Measurements from ENCODE around the gene TRIM71.
"Not testable (repeated sequence)": the region's sequence is repeated elsewhere in the genome, so short reads cannot be mapped to it uniquely, and the experiment has no call there.

Gene TRIM71

GRCh38 chr3:32842531-32842931, 24.7 kb downstream of the TRIM71 start:
- DNase-seq (ENCODE audit: low read depth in 3 of 3, low spot score in 1 of 3), result no peak

DNA sequence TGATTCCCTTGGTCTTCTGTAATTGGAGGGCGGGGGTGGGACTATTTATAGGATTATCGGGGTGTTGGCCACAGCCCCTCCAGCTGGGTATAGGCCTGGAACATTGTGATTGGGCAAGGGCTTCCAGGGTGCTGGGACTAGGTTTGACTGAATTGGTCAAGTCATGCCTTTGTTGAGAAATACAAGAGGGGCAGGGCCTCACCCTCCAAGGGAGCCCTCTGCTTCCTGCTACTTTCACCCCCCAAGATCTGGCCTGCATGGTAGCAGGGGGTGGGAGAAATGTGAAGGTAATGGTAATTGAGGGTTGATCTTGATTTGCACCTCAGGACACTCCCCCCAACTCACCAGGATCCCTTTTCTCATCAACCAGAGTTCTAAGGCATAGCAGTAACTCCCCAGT, 25.2 kb downstream of the TRIM71 start:
- DNase-seq (ENCODE audit: low read depth in 3 of 3, low spot score in 1 of 3), result no peak

DNA sequence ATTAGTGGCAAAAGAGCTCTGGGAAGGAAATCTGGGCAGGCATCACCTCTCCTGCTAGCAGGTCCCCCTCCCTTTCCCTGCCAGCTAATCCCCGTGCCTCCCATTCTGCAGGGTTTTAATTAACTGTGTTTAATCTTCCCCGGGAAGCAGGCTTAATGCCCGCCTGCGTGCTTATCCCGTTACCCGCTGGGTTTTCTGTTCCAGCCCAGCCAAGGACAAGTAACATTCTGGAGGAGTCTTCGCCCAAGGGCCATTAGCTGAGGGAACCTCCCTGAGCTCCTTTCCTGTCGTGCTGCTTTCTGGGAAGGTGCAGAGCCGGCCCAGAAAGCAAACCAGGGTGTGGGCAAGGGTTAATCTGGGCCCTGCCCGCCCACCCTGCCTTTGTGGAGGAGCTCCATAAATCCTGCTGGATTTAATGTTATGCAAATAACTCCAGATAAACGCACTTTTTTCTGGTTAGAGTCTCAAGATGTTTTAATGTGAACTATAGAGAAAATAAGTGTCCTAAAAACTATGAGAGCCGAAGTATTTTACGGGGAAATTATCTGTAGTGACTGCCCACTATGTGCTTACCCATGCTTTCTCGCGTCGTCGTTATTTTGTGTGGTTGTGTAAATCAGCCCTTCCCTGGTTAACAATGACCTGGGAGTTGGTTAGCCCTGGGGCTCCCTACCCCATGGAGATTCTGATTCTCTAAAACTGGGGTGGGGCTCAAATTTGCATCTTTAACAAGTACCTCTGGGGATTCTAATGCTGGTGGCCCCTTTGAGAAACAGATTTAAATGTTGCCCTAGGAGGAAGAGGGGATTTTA, 25.9 kb downstream of the TRIM71 start:
- DNase-seq (ENCODE audit: low read depth in 3 of 3, low spot score in 1 of 3), result no peak

DNA sequence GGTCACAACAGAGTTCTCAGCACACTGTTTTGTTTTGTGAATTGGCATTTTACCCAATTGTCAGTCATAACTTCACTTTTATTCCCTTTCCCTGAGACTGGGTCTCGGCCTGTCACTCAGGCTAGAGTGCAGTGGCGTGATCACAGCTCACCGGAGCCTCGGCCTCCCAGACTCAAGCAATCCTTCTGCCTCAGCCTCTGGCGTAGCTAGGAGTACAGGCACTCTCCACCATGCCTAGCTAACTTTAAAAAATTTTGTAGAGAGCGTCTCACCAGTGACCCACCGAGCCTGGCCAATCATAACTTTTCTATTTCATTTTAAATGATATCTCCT, 26.5 kb downstream of the TRIM71 start:
- DNase-seq (ENCODE audit: low read depth in 3 of 3, low spot score in 1 of 3), result no peak

DNA sequence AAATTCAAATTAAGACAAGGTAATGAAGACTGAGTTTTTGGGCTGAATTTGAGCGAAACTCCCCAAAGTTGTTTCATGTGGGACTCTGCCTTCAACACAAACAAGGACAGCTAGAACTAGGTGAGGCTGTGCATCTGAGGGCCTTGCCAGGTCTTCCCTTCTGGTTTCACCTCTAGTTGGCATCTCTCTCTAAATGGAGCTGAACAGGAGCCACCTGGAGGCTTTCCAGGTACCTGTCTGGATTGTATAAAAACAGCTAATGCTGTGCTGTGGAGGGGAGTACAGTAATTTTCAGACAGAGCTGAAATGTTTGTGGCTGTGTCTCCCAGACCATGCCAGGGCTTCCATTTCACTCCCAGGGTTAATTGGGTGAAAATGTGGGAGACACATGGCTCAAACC, 27.1 kb downstream of the TRIM71 start:
- DNase-seq (ENCODE audit: low read depth in 3 of 3, low spot score in 1 of 3), result no peak

DNA sequence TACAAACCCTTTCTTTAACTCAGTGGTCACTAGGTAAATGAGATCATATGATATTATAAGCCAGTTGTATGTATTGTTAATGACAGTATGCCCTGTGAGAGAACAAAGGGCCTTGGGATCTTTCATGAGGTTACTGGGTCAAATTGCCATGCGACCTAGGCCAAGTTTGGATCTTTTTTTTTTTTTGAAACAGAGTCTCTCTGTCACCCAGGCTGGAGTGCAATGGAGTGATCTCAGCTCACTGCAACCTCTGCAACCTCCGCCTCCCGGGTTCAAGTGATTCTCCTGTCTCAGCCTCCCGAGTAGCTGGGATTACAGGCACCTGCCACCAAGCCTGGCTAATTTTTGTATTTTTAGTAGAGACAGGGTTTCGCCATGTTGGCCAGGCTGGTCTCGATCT, 27.7 kb downstream of the TRIM71 start:
- not testable (repeated sequence) for DNase-seq (ENCODE audit: low read depth in 3 of 3, low spot score in 1 of 3)

DNA sequence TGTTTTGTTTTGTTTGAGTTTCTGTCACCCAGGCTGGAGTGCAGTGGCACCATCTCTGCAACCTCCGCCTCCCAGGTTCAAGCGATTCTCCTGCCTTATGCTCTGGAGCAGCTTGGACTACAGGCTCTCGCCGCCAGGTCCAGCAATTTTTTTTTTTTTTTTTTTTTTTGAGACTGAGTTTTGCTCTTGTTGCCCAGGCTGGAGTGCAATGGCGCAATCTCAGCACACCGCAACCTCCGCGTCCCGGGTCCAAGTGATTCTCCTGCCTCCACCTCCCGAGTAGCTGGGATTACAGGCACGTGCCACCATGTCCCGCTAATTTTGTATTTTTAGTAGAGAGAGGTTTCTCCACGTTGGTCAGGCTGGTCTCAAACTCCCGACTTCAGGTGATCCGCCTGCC, 29.2 kb downstream of the TRIM71 start:
- DNase-seq (ENCODE audit: low read depth in 3 of 3, low spot score in 1 of 3), result not testable (repeated sequence)

- DNase-seq (ENCODE audit: low read depth in 3 of 3, low spot score in 1 of 3), result no peak
These were observed 29.7 kb downstream of the TRIM71 start for GRCh38 chr3:32847528-32847927.

- DNase-seq (ENCODE audit: low read depth in 3 of 3, low spot score in 1 of 3), result no peak
These were observed 30.4 kb downstream of the TRIM71 start for GRCh38 chr3:32848215-32848614.

DNA sequence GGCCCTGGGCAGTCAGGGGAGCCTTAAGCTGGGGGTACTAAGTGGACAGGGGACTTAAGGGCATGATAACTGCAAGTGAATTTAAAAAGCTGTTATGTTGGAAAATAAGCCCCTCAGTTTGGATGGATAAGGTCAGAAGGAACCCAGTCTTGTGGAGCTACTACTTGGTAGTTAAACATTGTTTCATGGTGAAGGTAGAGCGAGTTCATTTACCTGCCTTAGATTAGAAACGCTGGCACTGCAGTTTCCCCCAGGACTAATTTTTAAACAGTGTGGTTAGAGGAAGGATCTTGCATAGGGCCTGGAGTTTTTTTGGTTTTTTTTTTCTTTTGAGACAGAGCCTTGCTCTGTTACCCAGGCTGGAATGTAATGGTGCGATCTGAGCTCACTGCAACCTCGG, 31.2 kb downstream of the TRIM71 start:
- no peak for DNase-seq (ENCODE audit: low read depth in 3 of 3, low spot score in 1 of 3)

DNA sequence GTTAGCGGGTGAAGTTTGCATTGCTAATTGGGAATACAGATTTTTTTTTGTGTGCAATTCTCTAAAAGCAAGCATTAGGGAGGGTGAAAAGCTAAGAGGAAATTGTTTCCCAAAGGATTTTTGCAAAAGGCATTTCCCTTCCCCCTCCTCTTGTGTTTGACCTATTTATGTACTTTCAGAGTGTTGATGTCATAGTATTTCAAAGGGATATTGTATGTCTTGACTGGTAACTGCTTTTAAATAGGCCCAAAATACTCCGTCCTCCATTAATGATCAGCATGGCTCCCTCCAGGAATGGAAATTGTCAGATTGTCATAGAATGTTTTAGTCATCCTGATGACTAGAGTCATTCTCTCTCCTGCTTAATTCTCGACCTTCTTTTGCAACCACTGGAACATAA, 32.4 kb downstream of the TRIM71 start:
- no peak for DNase-seq (ENCODE audit: low read depth in 3 of 3, low spot score in 1 of 3)

DNA sequence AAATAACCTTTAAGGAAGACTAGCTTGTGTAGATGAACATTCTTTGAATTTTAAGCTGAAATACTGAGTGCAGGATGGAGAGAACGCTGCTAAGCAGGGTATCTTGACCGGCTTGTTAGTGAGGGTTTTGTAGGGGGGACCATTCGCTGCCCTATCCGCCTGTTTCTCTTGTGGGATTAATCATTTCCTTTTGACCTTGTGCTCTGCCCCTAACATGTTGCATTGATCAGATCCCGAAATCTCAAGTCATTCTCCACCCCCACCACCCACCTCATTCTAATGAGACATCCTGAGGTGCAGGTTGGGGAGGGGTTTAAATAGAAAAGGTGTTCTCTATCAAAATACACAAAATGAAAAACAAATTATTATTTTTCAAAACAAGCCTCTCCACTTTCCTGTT, 32.8 kb downstream of the TRIM71 start:
- no peak for DNase-seq (ENCODE audit: low read depth in 3 of 3, low spot score in 1 of 3)

- DNase-seq (ENCODE audit: low read depth in 3 of 3, low spot score in 1 of 3), result no peak
These were observed 34.3 kb downstream of the TRIM71 start for GRCh38 chr3:32852146-32852545.

DNA sequence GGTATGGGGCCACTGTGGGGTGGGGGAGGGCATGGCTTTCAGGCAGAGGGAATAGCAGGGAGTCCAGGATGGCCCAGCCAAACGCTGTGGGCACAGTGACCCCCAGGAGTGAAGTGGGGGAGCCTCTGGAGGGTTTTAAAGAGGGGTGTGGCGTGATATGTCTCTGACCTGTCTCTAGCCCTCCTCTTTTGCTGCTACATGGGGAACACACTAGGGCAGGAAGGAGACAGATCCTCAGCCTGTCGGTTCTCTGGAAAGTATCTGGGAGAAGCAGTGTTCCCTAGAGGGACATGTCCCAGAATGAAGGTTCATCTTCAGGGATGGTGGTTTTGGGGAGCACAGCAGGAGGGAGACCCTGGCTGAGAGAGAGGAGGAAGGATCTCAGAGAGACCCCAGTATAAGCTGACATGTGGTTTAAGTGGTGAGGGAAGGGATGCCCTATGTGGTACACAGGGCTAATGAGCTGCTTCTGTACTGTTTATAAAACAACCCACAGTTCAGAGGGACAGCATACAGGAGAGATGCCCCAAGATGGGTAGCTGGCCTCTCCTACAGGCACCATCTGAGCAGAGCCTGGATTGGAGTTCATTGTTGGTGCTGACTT, 37.7 kb downstream of the TRIM71 start:
- DNase-seq (ENCODE audit: low read depth in 3 of 3, low spot score in 1 of 3), result no peak

DNA sequence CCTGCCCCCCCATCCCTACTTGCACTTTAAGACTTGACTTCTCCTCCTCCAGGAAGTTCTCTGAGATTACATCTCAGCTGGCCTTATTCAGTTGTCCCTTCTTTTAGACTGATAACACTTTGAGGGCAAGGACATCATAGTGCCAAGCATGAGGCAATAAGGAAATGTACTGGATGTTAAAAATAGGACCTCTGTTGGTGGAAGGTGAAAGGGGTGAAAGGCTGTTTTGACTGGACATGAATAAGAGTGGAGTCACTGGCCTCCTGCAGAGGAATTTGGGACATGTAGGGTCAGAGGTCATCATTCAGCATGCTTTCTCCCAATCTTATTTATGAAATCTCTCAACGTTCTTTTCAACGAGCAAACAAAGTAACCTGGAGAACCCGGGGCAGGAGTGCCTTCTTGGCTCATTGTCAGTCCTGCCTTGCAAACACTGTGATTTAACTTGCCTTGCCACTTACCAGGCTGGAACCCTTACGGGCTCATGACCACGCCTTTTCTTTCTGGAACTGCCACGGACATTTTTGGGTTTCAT, 38.6 kb downstream of the TRIM71 start:
- no peak for DNase-seq (ENCODE audit: low read depth in 3 of 3, low spot score in 1 of 3)

DNA sequence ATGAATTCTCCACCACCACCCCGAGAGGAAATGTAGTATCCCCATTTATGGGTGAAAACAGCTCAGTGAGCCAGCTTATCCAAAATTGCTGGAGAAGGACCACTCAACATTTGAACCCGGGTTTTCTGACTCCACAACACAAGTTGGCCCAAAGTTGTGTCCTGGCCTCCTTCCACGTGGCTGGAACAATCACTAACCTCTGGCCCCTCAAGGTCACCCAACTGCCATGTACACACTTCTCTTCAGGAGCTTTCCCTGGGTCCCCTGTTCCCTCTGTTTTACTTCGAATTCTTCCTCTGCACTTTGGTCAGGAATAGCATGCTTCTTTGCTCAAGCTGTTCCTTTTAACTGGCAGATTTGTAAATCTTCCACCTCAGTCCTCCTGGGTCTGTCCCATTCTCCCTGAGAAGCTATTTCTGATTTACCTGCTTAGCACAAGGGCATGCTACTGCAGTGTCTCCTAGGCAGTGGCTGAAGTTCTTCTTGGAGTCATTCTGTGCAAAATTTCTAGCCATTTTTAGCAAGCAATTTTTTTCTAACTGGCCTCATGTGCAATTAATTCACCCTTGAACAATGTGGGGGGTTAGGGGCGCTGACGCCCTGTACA, 39.2 kb downstream of the TRIM71 start:
- no peak for DNase-seq (ENCODE audit: low read depth in 3 of 3, low spot score in 1 of 3)

GRCh38 chr3:32857921-32858320, 40.1 kb downstream of the TRIM71 start:
- DNase-seq (ENCODE audit: low read depth in 3 of 3, low spot score in 1 of 3), result no peak

DNA sequence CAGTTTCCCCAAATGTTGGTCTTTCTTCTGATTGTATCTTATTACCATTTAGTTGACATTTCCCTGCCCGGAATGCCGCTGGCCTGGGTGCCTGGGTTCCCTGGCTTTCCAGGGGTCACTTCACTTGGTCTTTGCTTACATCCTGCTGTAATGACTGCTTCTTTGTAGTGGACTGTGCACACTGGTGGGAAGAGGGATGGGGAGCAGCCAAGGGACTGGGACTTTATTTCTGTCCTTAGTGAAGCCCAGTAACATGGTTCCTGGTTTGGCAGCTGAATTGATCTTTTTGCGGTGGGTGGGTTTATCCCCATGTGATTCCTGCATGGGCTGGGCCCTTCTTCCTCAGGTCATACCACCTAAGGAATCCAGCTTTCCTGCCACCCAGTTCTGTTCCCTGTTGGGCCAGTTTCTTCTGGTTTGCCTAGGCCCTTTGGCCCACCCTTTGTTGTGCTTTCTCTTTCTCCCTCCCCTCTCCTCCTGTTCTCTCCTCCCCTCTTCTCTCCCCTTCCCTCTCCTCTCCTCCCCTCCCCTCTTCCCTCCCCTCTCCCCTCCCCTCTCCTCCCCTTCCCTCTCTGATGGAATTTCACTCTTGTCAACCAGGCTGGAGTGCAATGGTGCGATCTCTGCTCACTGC, 41.9 kb downstream of the TRIM71 start:
- DNase-seq (ENCODE audit: low read depth in 3 of 3, low spot score in 1 of 3), result no peak

DNA sequence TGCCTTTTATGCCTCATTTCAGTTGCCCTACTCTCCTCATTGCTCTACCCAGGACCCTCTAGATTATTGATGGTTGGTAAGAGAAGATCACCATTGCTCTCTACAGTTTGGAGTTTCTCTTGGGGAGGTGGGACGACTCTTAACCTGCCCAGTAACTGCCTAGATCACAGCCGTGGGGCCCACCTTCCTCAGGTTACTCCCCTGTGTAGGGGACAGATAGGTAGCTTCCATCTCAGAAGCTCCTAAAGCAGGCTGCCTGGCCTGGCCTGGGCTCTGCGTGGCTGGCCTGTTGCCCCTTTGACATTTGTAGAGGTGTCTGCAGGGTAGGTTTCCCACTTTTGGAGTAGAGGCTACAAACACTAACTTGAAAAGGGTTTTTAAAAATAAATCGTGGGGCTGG, 42.7 kb downstream of the TRIM71 start:
- no peak for DNase-seq (ENCODE audit: low read depth in 3 of 3, low spot score in 1 of 3)

DNA sequence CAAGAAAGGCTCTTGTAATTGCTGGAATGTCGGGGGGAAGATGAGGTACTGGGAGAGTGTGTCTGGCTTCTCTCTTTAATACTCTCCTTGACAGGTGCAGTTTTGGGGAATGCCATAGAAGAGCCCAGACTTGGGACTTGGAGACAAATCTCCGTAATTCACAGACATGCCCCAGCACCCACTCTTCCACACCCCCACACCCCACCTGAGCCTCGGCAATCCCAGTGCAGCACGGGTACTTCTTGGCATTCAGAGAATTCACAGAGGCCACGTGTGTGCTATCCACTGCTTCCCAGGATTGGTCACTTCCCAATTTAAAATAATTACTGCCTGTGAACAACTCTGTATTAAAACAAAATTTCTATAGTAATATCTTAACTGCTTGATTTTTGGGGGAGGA, 43.9 kb downstream of the TRIM71 start:
- no peak for DNase-seq (ENCODE audit: low read depth in 3 of 3, low spot score in 1 of 3)

DNA sequence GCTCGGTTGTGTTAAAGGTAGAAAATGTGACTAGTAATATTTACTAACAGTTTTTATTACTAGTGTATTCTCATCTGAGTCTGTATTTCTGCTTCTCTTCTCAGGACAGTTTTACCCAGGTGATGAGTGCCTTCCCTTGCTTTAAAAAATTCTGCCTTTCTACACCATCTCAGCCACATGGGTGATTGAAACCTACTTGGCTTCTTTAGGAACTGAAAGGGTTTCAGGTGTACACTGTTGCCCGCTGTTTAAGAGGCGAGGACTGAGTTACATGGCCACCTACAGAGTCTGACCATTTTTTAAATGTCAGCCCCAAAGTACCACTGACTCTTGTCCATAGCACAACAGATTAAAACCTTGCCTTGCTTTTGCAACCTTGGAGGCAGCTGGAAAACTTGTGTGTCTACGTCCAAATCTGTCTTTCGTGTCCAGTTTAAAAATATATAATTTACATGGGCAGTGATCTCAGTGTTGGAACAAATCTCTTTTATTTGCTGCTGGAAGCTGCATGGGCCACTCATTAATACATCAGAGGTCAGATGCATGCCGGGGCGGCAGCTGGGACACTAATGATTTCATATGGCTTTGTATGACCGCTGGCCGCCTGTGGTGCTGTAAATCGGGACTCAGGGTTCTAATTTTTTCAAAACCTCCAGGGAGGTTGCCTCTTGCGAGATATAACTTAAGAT, 44.6 kb downstream of the TRIM71 start:
- no peak for DNase-seq (ENCODE audit: low read depth in 3 of 3, low spot score in 1 of 3)

All from stimulated activated CD4-positive, alpha-beta T cell treated with anti-CD3 and anti-CD28 coated beads, TNF-alpha, amount 100 ng/mL, for 1 hour (primary cell).